Kidney glomerular epithelial cell (primary cell): Measurements from ENCODE around the gene EHMT1.

Experiments
- DNase-seq: peaks from one replicate; lab custom pipeline; 2025; lab: John Stamatoyannopoulos, UW

Gene EHMT1

DNA sequence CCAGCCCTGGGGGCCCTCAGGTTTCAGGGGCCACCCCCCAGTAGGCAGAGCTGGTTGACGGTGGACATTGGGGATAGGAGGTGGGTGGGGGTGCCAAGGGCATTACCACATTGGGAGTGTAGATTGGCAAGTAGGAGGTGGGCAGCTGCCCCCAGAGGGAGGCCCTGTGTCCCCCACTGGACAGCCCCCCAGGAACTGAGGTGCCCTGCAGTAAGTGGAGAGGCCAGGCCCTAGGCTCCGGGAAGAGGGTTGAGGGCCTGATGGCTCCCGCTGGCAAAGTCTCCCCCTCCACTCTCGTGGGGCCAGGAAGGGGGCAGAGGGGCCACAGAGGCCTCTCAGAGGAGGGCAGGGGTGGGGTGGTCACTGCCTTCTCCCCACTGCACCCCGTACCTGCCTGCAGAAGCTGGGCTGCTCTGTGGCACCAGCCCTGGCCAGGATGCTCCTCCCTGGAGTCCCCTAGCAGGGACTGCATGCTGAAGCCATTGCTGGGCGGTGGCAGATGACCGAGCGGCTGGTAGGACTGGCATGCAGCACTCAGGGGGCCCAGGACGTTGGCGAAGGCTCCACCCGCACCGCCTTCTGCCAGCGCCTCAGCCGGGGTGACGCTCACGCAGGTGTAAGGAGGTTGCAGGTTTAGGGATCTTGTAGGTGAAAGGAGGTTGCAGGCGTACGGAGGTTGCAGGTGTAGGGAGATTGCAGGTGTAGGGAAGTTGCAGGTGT lies 169.1 kb downstream of the EHMT1 start:
- no peak for DNase-seq

GRCh38 chr9:137788561-137789294 lies 169.9 kb downstream of the EHMT1 start:
- DNase-seq = no peak

DNA sequence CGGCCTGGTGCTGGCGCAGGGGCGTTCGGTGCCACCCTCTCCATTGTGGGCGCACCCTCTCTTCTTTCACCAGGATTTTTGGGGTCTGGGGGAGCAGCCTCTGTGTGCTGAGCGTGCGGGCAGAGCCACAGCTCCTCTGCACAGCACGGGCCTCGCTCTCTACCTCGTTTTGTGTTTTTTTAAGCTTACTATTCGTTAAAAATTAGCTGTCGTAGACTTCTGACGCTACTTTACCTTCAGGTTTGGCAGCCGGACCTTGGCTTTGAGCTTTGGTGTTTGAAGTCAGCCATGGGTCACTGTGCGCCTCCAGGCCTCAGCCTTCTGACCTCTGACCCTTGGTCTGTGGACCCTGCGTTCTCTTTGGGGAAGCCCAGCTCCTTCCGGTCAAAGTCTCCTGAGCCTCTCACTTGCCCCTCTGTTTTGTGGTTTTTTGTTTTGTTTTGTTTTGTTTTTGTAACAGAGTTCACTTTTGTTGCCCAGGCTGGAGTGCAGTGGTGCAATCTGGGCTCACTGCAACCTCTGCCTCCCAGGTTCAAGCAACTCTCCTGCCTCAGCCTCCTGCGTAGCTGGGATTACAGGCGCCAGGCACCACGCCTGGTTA lies 170.6 kb downstream of the EHMT1 start:
- DNase-seq = no peak

- DNase-seq = no peak
These were observed 173.1 kb downstream of the EHMT1 start for GRCh38 chr9:137791947-137792346.

DNA sequence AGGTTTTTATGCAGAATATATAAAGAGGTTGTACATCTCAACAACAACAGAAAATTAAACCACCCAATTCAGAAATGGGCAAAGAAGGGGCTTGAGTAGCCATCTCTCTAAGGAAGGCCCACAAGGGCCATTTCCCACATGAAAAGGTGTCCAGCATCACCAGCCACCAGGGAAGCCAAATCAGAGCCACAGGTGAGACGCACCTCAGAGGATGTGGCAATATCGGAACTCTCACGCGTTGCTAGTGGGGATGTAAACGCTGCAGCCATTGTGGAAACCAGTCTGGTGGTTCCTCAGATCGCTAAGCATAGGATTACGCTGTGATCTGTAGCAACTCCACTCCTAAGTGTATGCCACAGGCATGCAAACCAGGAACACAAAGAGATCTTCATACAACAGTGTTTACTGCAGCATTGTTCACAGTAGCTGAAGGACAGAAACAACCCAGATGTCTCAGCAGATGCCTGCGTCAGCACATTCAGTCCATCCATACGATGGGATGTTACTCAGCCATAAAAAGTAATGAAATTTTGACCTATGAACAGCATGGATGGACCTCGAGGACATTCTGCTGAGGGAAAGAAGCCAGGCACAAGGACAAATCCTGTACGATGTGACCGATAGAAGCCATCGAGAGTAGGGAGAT lies 174.5 kb downstream of the EHMT1 start:
- no peak for DNase-seq

DNA sequence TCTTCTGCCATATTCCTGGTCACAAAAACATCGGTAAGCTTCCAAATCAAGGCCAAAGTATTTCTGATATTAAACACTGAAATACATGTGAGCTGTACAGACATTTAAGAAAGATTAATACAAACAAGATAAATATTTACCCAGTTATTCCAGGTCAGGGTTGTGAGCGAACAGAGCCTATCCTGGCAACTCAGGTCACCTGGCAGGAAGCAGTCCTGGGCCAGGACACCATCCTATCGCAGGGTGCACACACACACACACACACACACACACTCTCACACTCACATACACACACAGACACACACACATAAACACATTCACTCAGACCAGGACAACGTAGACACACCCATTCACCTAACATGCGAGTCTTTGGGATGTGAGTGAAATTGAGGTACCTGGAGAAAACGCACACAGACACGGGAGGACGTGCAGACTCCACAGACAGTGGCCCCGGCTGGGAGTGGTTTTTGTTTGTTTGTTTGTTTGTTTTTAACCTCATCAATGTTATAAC lies 176.4 kb downstream of the EHMT1 start:
- DNase-seq = no peak

GRCh38 chr9:137797206-137798120 lies 178.7 kb downstream of the EHMT1 start:
- DNase-seq = no peak

DNA sequence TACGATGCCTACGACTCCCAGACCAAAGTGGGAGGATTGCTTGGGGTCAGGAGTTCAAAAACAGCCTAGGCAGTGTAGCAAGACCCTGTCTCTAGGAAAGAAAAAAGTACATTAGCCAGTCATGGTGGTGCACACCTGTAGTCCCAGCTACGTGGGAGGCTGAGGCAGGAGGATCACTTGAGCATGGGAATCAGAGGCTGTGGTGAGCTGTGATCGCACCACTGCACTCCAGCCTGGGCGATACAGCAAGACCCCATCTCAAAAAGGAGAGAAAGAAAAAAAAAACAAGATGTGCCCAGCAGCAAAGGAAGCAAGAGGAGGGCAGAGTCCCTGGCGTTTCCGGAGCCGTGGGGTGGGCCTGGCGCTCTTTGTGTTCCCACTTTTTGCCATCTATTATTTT lies 179.3 kb downstream of the EHMT1 start:
- no peak for DNase-seq

GRCh38 chr9:137798901-137799629 lies 180.3 kb downstream of the EHMT1 start:
- DNase-seq = no peak

DNA sequence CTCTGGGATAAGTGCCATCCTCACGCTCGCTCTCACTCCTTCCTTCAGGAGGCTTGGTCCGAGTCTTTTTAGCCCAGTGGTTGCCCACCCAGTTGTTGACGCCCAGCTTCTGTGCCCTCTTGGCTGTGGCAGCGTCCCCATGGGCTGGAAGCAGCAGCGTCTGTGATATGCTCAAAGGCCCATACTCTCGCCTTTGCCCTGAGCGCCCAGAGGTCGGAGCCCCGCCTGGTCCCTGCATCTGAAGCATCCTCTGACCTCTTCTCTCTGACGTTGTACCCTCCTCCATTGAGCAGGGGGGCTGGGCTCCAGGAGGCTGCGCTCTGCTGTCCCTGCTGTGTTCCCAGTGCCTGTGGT lies 180.8 kb downstream of the EHMT1 start:
- no peak for DNase-seq

- DNase-seq = no peak
These were observed 181.6 kb downstream of the EHMT1 start for GRCh38 chr9:137800196-137801022.

GRCh38 chr9:137801023-137801319 lies 182.2 kb downstream of the EHMT1 start:
- no peak for DNase-seq

- no peak for DNase-seq
These were observed 183.2 kb downstream of the EHMT1 start for GRCh38 chr9:137802021-137802420.

DNA sequence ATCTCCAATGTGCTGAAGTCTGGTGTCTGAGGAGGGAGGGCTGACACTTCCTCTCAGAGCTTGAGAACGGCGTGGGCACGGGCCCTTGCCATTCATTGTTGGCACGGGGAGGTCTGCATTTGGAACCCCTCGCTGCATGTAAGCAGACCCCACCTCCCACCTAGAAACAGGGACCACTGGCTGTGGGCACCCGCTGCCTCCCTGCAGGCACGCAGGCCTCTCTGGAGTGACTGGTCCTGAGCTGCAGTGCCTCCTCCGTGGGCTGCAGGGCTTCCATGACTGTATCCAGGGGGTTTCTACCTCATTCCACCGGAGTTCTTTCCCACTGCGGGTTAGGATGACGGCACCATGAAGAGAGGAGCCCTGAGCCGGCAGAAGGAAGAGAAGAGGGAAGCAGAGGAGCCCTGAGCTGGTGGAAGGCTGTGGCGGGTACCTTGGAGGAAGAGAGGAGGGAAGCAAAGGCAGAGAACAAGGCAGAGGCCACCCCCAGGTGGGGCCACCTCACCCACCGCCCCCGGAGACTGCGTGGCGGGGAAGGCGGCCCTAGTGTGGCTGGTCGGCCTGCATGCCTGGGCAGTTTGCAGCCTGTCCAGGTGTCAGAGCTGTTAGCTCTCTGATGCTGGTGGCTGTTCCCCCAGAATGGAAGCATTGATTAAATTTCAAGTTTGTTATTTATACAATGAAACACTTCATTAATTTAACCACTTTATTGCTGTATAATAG lies 183.9 kb downstream of the EHMT1 start:
- DNase-seq = no peak

- no peak for DNase-seq
These were observed 186.3 kb downstream of the EHMT1 start for GRCh38 chr9:137804908-137805630.

GRCh38 chr9:137807721-137808703 lies 189.2 kb downstream of the EHMT1 start:
- DNase-seq = no peak

GRCh38 chr9:137809040-137809576 lies 190.3 kb downstream of the EHMT1 start:
- no peak for DNase-seq
